HG03097 (cell line): ENCODE measurements around the gene RMDN3.

Experiments used
- ATAC-seq: cut with Tn5 transposase; IDR thresholded peaks from one replicate; pipeline ENCODE4 v1.9.1; 2021; ENCODE audit not compliant: unreplicated experiment, low FRiP score

RMDN3 gene

GRCh38 chr15:40773496-40773895 lies 18.4 kb upstream of the RMDN3 start:
- no peak for ATAC-seq

DNA sequence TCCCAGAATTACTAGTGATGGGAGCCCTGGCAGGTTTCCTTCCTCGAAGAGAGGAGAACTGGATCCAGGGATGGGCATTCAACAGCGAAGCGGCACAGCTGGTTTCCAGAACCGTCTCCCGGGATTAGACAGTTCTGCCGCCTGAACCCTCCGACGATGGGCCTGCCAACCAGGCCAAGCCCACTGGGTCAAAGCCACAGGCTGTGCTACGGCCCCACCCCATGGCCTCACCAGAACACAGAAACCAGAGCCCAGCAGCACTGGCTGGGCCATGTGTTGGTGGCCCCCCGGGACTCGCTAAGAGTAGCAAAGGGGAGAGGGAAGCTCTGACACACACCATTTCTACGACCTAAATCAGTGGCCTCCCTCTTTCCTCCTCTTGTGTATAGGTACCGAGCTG lies 17.0 kb upstream of the RMDN3 start:
- ATAC-seq = no peak

- ATAC-seq = no peak
These were observed 16.2 kb upstream of the RMDN3 start for GRCh38 chr15:40771242-40771641.

- ATAC-seq = no peak
These were observed 15.2 kb upstream of the RMDN3 start for GRCh38 chr15:40770147-40770721.

DNA sequence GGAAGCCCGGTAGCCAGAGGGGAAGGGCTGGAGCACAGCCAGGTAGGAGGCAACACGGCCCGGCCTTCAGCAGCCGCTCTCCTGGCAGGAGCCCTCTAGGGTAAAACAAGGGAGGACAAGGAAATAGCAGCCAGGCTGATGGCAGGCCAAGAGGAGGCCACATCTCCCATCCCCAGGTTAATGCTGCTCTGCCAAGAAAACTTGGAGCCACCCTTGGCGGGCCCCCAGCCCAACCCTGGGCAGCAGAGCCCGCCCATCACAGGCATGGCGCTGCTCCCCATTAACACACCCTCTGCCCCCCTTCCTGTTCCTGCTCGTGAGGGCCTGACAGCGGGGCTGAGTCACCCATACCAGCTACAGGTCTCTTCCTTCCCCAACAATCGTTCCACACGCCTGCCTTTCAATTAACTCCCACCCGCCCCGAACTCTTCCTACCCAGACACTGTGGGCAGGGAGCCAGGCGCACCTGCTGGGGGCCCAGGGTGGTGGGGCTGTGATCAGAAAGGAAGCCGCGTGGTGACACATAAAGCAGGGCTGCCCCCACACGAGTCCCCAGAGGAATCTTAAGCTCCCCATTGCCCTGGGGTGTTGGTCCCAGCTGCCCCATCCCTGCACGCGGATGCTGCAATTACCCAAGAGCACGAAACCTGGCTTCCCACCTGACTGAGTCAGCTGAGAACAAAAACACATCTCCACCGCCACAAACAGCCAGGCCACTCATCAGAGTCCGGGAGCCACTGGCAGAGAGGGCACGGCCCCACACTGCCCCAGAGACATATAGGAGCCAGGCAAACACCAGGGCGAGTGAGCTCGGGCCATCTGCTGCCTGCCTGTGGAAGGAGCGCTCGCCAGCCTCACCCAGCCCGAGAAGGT lies 14.5 kb upstream of the RMDN3 start, which contains the start of gene C15orf62:
TSS of gene C15orf62 (plus strand) at position 707 of the 873 bp plus-strand sequence. CDS start 516 bp downstream, outside the sequence.
- no peak for ATAC-seq

GRCh38 chr15:40768521-40769273 lies 13.6 kb upstream of the RMDN3 start:
- ATAC-seq = no peak

- no peak for ATAC-seq
These were observed 12.9 kb upstream of the RMDN3 start for GRCh38 chr15:40767838-40768500.

DNA sequence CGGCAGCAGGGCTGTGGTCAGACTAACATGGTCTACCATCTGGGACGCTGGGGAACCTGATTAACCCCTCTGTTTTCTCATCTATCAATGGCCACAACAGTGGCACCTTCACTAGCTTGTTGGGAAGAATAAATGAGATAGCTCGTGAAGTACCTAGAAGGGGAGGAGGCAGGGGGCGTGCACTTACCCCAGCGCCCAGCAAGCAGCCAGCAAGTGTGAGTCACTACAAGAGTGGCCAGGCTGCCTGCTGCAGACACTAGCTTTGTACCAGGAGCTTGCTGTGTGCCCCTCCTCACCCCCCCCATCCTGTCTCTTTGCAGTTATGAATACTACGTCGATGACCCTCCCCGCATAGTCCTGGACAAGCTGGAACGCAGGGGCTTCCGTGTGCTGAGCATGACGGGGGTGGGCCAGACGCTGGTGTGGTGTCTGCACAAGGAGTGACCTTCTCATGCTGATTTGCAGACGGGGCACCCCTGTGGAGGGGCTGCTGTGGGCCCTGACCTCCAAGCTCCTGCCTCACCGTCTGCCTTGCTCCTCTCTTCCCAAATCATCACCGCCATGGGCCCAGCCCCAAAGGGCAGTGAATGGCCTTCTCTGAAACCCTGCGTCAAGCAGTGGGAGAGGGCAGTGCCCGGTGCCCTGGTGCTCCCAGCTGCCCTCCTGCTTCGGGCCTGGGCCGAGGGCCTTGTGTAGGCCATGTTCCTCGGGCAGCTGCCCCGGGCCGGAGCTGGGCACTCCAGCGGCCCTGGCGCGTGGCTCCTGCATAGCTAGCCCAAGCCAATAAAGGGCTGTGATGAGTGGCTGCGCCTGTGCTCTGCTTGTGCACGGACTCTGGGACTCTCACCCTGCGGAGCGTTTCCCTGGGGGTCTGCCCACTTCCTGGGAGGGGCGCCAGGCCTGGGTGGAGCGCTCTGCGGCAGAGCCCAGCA lies 12.1 kb upstream of the RMDN3 start:
- no peak for ATAC-seq

DNA sequence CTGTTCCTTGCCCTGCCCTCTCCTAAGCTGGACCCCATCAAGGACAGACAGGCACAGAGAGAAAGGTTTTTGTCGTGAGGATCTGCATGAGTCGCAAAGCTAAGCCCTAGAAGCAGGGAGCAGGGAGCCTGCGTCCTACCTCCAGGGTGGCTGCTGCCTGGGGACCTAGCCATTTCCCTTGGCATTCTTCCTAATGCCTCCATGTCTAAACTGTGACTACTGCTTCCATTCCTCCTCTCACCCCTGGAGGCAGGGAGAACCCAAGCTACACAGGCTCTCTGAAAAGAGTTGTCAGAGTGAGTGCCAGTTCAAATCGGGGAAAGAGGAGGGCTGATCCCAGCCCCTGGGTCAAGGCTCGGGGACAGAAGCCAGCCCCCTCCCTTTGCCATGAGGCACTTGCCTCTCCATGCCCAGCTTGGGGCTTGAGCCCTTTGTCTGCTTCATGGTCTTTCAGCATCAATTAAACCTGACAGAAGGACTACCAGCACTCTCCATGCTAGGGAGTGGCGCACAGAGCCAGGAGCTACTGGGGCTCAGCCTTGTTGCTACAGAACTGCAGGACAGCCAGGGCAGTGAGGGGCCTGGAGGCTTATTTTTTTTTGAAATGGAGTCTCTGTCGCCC lies 11.3 kb upstream of the RMDN3 start:
- ATAC-seq = no peak

DNA sequence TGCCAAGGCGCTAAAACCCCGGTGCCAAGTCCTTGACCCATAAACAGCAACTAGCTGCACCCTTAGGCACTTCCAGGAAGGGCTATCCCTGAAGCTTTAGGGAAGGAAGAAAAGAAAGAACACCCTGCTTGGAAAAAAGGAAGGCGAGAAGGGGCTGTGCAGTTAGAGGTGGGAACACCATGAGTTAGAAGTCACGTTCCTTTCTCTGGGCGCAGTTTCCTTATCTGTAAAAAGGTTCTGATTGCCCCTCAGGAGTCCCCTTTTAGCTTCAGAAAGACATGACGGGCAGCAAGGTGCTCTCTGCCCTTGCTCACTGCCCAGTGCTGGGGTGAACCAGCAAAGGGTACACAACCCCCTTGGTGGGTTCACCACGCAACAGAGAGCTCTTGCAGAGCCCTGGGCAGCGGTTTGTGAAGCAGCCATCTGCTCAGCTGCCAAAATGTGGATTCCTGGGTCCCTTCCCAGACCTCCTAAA lies 9.6 kb upstream of the RMDN3 start:
- ATAC-seq = no peak

GRCh38 chr15:40763801-40764628 lies 9.0 kb upstream of the RMDN3 start, which contains the start of gene GCHFR:
Gene GCHFR (plus strand): TSS chr15:40764068. CDS start chr15:40764181, 113 bp downstream.
- no peak for ATAC-seq

GRCh38 chr15:40762919-40763800 lies 8.1 kb upstream of the RMDN3 start:
- no peak for ATAC-seq

DNA sequence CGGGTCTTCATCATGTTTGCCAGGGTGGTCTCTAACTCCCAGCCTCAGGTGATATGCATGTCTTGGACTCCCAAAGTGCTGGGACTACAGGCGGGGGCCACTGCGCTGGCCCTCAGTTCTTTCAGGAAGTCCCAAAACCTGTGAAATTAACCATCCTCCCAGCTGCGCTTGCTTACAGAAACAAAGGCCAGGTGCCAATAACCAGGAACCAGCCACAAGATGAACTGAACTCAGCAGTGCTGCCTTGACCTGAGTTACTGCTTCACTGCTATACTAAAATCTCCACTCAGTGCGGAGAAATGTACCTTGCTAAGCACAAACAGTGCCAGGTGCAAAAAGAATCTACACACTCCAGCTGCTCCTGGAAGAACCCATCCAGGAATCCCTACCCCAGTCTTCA lies 4.9 kb upstream of the RMDN3 start:
- no peak for ATAC-seq

- ATAC-seq = no peak
These were observed 1.9 kb upstream of the RMDN3 start for GRCh38 chr15:40756938-40757337.

DNA sequence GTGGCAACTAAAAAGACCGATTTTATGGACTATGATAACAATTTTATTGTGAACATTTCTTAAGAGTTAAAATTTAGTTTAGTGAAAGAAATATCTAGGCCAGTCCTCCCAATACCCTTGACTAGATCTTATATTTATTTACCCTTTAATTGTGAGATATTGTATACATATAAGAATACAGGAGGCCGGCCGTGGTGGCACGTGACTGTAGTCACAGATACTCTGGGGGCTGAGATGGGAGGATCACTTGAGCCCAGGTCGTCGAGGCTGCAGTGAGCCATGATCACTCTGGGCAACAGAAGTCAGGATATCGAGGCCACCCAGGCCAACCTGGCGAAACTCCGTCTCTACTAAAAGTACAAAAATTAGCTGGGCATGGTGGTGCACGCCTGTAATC lies 756 bp upstream of the RMDN3 start:
- ATAC-seq = no peak

GRCh38 chr15:40754574-40754882 lies 526 bp downstream of the RMDN3 start:
- ATAC-seq = peak; percentile 14

DNA sequence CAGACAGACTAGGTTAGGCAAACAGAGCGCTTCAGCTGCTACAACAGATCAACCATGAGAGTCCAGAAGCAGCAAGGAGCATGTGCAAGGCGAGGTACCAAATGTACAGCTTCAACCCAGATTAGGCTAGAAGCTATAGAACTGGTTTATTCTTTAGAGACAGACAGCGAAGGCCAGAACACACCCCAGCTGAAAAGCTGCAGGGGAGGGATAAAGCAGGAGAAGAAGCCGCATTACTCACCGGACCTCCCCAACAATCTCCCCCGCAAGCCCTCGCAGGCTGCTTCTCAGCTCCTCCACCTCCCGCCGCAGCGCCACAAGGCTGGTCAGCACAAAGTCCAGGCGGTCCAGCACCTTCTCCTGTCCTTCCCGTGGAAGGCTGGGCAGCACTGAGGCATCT lies 3.3 kb downstream of the RMDN3 start:
- no peak for ATAC-seq
